GM19099 (cell line): ENCODE results near the gene GATAD2B.

Source experiments
- POLR2A ChIP-seq: IDR thresholded peaks from 3 replicates; pipeline ENCODE4 v1.6.1; 2011; ENCODE audit warnings: low read depth; ENCODE audit not compliant: insufficient read length; ENCODE audit errors: extremely low read depth

Gene GATAD2B

GRCh38 chr1:153883223-153883622 lies 39.5 kb downstream of the GATAD2B start:
- no peak for TF ChIP-seq POLR2A

DNA sequence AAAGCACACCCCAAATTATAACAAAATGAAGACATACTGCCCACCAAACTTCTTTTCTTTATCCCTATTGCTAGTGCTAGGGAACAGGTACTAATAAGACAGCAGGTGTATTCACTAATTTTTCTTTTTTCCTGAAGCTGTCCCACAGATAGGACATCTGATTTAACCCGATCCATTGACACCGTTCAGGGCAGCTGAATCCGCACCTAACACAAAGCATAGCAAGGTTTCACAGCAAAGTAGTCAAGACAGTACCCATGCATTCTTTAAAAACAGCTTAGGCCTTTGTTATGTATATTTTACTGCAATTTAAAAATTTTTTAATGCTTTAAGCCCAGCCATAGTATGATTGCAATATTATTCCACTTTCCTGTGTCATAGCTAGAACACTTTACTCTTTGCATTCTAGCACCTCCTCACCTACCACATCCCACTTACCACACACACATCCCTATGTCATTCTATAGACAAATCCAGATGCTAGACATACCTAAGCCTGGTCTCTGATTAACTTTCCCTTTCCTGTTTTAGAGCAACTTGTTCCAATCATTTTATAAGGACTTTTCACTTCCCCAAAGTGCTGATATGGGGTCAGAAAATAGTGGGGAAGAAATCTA lies 40.4 kb downstream of the GATAD2B start:
- no peak for TF ChIP-seq POLR2A

DNA sequence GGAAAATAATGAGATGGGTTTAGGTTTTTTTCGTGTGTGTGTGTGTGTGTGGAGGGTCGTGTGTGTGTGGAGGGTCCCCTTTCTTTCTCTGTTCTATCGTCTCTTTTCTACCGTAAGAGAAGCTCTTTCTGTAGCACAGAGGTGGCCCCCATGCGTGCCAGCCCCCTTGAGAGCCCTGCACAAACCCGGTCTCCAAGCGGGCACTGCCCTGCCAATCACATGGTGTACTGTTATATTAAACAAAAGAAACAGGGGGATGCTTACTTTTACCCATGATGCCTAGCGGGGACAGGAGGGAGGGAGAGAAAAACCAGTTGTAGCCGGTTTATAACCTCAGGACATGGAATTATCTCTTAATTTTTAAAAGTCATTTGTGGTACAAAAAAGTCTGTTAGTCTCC lies 41.0 kb downstream of the GATAD2B start:
- TF ChIP-seq POLR2A = no peak

DNA sequence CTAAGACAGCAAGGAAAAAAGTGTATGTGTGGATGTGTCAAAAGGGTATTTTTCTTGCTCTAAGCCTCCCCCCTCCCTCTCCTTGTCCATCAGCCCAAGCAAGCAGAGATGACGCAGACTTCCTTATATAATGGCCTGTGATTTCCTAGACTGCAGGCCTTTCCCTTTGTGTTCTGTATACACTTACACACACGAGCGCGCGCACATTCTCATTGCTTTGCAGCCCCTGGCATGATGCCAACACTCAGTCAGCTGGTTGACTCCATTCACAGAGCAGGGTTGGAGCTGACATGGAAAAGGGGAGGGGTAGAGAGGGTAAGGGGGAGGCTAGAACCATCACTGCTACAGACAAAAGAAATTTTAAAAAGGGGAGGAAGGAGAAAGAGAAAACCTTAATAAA lies 41.8 kb downstream of the GATAD2B start:
- no peak for TF ChIP-seq POLR2A

DNA sequence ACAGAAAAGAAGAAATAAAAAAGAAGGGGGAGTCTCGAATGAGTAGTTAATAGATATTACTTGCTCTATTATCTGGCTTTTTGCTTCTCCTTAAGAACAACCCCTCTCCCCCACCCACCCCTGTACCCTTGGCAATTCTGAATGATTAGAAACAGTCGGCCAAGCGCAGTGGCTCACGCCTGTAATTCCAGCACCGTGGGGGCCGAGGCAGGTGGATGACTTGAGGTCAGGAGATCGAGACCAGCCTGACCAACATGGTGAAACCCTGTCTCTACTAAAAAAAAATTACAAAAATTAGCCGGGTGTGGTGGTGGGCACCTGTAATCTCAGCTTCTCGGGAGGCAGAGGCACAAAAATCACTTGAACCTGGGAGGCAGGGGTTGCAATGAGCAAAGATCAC lies 42.7 kb downstream of the GATAD2B start:
- TF ChIP-seq POLR2A = no peak

DNA sequence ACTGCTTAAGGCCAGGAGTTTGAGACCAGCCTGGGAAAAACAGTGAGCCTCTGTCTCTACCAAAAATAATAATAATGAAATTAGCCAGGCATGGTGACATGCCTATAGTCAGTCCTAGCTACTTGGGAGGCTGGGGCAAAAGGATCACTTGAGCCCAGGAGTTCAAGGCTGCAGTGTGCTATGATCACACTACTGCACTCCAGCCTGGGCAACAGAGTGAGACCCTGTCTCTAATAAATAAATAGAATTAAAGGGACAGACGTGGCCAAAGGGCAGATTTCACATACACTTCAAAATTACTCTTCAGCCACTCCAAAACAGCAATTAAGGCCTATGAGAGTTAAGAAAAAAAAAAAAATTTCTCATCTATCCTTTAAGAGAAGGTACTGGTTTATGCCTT lies 45.7 kb downstream of the GATAD2B start:
- no peak for TF ChIP-seq POLR2A

GRCh38 chr1:153872934-153873333 lies 49.8 kb downstream of the GATAD2B start:
- no peak for TF ChIP-seq POLR2A

DNA sequence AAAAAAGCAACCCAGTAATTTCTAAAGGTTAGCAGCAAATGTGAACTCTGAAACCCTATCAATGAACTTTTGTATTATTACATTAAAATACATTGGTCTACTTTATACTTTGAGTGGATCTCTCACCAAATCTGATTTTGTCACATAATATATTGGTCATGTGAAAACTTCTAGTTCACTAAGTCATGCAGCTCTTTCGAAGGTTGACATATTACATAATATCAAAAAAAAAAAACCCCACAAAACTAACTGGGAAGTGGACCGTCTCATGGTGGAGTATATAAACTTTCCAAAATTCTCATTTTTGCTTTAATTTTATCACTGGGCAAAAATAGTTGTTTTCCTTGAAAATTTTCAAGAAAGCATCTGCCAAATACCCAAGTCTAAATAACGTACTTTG lies 50.4 kb downstream of the GATAD2B start:
- TF ChIP-seq POLR2A = no peak

GRCh38 chr1:153869486-153869885 lies 53.3 kb downstream of the GATAD2B start:
- no peak for TF ChIP-seq POLR2A

- TF ChIP-seq POLR2A = no peak
Measured at GRCh38 chr1:153866045-153866850, 56.5 kb downstream of the GATAD2B start.

- no peak for TF ChIP-seq POLR2A
Measured at GRCh38 chr1:153860285-153860684, 62.5 kb downstream of the GATAD2B start.

DNA sequence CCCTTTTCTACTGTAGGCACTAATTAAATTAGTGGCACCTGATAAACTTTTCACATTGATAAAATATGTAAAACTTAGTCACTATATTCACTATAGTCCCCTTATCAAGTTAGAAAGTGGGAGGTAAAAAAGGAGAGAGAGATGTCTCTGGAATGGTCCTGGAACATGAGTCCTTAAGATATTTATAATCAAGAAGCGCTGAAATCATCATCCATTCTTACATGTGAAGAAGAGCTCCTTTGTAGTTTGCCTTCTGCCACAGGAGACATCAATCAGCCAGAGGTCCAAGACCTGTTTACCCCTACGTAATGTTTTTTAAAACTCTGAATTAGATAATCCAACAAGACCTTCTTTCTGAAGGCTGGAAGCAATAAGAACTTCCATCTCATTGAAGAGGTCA lies 65.3 kb downstream of the GATAD2B start:
- TF ChIP-seq POLR2A = no peak

DNA sequence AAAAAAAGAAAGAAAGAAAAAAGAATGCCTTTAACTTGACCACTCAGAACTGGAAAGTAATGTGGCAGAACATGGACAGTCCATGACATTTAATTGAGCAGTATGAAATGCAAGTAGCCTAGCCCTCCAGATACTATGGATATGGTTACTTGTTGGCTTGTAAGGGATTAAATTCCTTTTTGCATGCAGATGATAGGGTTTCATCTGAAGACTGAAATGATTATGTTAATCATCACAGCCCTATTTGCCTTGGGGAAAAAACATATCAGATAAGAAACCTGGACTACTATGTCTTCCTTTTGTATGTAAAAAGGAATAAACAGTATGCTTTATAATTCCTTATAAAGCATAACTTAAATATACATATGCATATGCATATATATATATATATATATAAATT lies 66.0 kb downstream of the GATAD2B start:
- no peak for TF ChIP-seq POLR2A

DNA sequence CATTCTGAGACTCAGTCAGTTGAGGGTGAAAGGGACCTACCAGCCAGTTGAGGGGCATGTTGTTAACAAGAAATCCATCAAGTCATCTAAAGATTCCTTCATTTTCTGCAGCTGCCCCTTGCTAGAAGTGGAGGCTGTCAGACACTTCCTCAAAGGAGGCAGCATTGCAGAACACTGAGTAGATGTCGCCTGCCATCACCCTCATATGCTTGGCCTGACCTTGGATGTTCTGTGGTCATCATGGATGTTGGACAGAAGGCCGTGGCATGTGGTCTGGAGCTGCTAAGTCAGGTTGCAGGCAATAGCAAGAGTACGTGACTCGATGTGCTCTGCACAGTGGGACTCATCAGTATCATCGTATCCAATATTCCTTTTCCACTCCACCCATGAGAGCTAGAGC lies 70.6 kb downstream of the GATAD2B start:
- TF ChIP-seq POLR2A = no peak

DNA sequence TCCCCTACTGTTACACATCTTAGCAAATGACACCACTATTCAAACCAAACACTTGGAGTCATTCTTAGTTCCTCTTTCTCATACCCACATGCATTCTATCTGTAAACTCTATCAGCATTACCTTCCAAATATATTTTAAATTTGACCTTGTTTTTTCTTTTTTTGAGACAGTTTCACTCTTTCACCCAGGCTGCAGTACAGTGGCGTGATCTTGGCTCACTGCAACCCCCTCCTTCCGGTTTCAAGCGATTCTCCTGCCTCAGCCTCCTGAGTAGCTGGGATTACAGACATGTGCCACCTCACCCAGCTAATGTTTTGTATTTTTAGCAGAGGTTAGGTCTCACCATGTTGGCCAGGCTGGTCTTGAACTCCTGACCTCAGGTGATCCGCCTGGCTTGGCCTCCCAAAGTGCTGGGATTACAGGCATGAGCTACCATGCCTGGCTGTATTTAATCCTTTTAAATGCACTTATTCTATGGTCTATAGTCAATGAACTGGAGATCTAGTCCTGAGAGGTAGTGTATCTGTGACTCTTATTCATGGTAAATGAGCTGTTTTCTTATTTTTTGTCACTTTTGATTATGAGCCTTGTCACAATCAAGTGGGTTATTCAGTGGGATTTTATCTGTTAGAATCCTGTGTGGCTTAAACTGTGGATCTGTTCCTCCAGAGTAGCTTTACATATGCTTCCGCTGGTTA lies 73.1 kb downstream of the GATAD2B start:
- TF ChIP-seq POLR2A = no peak

DNA sequence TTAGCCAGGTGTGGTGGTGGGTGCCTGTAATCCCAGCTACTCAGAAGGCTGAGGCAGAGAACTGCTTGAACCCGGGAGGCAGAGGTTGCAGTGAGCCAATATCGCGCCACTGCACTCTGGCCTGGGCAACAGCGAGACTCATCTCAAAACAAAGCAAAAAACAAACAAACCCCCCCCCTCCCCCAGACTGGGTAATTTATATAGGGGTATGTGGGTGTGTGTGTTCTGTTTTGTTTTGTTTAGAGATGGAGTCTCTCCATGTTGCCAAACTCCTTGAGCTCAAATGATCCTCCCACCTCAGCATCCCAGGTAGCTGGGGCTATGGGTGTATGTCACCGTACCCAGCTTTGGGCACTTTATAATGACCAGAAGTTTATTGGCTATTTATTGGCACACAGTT lies 74.0 kb downstream of the GATAD2B start:
- no peak for TF ChIP-seq POLR2A
